Muscle layer of duodenum (tissue), 2 donors: ENCODE data around the gene LPA.

Source experiments
- H3K27ac ChIP-seq: one replicate; pipeline ENCODE4 v1.7.0; 2013; ENCODE audit warnings: mild to moderate bottlenecking, low read length
- H3K27me3 ChIP-seq: one replicate; pipeline ENCODE4 v1.7.0; 2013; ENCODE audit warnings: low read depth, mild to moderate bottlenecking, control low read depth, low read length
- H3K36me3 ChIP-seq, 2 donors: one replicate each; pipeline ENCODE4 v1.7.0; 2013; ENCODE audit warnings: low read length in 2 of 2, control low read depth in 1 of 2, mild to moderate bottlenecking in 1 of 2; ENCODE audit not compliant: insufficient read depth in 2 of 2, control insufficient read depth in 1 of 2
- H3K4me1 ChIP-seq, 2 donors: one replicate each; pipeline ENCODE4 v1.7.0; 2013; ENCODE audit warnings: low read length in 2 of 2, mild to moderate bottlenecking in 2 of 2, control low read depth in 1 of 2, moderate library complexity in 1 of 2; ENCODE audit not compliant: insufficient read depth in 2 of 2, control insufficient read depth in 1 of 2
- H3K4me3 ChIP-seq, 2 donors: one replicate each; pipeline ENCODE4 v1.7.0; 2013; ENCODE audit warnings: low read length in 2 of 2, low read depth in 1 of 2, mild to moderate bottlenecking in 1 of 2
- H3K9me3 ChIP-seq, 2 donors: one replicate each; pipeline ENCODE4 v1.7.0; 2013; ENCODE audit warnings: low read length in 2 of 2, control low read depth in 1 of 2, mild to moderate bottlenecking in 1 of 2; ENCODE audit not compliant: control insufficient read depth in 1 of 2
- donor health status: healthy.

Gene LPA

GRCh38 chr6:160510199-160510598, 153.9 kb downstream of the LPA start:
- H3K9me3 ChIP-seq: no peaks in the 10 kb centered on the region
- no peaks in the 10 kb centered on the region for H3K27me3 ChIP-seq
- no peak overlapping the region for H3K4me3 ChIP-seq
- H3K4me1 ChIP-seq: no peaks in the 10 kb centered on the region
- no peak overlapping the region for H3K27ac ChIP-seq
- H3K36me3 ChIP-seq: no peaks in the 10 kb centered on the region

- Histone ChIP-seq H3K4me3 (no peak overlapping the region), H3K27me3 (no peaks in the 10 kb centered on the region), H3K27ac (no peak overlapping the region), H3K4me1 (no peaks in the 10 kb centered on the region), H3K36me3 (no peaks in the 10 kb centered on the region), H3K9me3 (no peaks in the 10 kb centered on the region)
Measured at GRCh38 chr6:160509610-160510009, 154.5 kb downstream of the LPA start.

GRCh38 chr6:160508599-160508998, 155.5 kb downstream of the LPA start:
- Histone ChIP-seq H3K36me3 (no peaks in the 10 kb centered on the region), H3K9me3 (no peaks in the 10 kb centered on the region), H3K27me3 (no peaks in the 10 kb centered on the region), H3K4me3 (no peak overlapping the region), H3K27ac (no peak overlapping the region), H3K4me1 (no peaks in the 10 kb centered on the region)

GRCh38 chr6:160507420-160507819, 156.7 kb downstream of the LPA start:
- no peaks in the 10 kb centered on the region for H3K4me1 ChIP-seq
- H3K4me3 ChIP-seq: no peak overlapping the region
- peaks cover 3 to 5% of the 10 kb centered on the region in 2 donors for H3K9me3 ChIP-seq
- H3K27me3 ChIP-seq: no peaks in the 10 kb centered on the region
- H3K36me3 ChIP-seq: no peaks in the 10 kb centered on the region
- no peak overlapping the region for H3K27ac ChIP-seq

GRCh38 chr6:160505970-160506369, 158.1 kb downstream of the LPA start:
- Histone ChIP-seq H3K27me3 (no peaks in the 10 kb centered on the region), H3K9me3 (peaks cover 3 to 5% of the 10 kb centered on the region in 2 donors), H3K4me3 (no peak overlapping the region)

GRCh38 chr6:160500639-160501038, 163.4 kb downstream of the LPA start:
- no peak overlapping the region for H3K27ac ChIP-seq
- peaks cover 3 to 5% of the 10 kb centered on the region in 2 donors for H3K9me3 ChIP-seq
- H3K4me3 ChIP-seq: no peak overlapping the region

More at GRCh38 chr6:160505970-160506369, 158.1 kb downstream of the LPA start:
- H3K4me1 ChIP-seq: no peaks in the 10 kb centered on the region
- no peaks in the 10 kb centered on the region for H3K36me3 ChIP-seq
- H3K27ac ChIP-seq: no peak overlapping the region

GRCh38 chr6:160494576-160494975, 169.5 kb downstream of the LPA start:
- H3K4me3 ChIP-seq: no peak overlapping the region
- H3K27me3 ChIP-seq: no peaks in the 10 kb centered on the region

More at GRCh38 chr6:160500639-160501038, 163.4 kb downstream of the LPA start:
- H3K36me3 ChIP-seq: no peaks in the 10 kb centered on the region
- no peaks in the 10 kb centered on the region for H3K4me1 ChIP-seq
- no peaks in the 10 kb centered on the region for H3K27me3 ChIP-seq

GRCh38 chr6:160489091-160489490, 175.0 kb downstream of the LPA start:
- Histone ChIP-seq H3K27me3 (no peaks in the 10 kb centered on the region), H3K36me3 (no peaks in the 10 kb centered on the region), H3K4me3 (no peak overlapping the region), H3K27ac (no peak overlapping the region), H3K9me3 (no peaks in the 10 kb centered on the region), H3K4me1 (no peaks in the 10 kb centered on the region)

More at GRCh38 chr6:160494576-160494975, 169.5 kb downstream of the LPA start:
- Histone ChIP-seq H3K4me1 (no peaks in the 10 kb centered on the region), H3K9me3 (no peaks in the 10 kb centered on the region), H3K36me3 (no peaks in the 10 kb centered on the region), H3K27ac (no peak overlapping the region)

- H3K4me1 ChIP-seq: no peaks in the 10 kb centered on the region
- H3K27me3 ChIP-seq: no peaks in the 10 kb centered on the region
- H3K36me3 ChIP-seq: no peaks in the 10 kb centered on the region
- H3K9me3 ChIP-seq: no peaks in the 10 kb centered on the region
- no peak overlapping the region for H3K27ac ChIP-seq
- H3K4me3 ChIP-seq: no peak overlapping the region
Measured at GRCh38 chr6:160487116-160487515, 177.0 kb downstream of the LPA start.
